ENCODE data around the gene FBH1.
"Not testable (repeated sequence)": the region's sequence is repeated elsewhere in the genome, so short reads cannot be mapped to it uniquely, and the experiment has no call there.

FBH1 gene

DNA sequence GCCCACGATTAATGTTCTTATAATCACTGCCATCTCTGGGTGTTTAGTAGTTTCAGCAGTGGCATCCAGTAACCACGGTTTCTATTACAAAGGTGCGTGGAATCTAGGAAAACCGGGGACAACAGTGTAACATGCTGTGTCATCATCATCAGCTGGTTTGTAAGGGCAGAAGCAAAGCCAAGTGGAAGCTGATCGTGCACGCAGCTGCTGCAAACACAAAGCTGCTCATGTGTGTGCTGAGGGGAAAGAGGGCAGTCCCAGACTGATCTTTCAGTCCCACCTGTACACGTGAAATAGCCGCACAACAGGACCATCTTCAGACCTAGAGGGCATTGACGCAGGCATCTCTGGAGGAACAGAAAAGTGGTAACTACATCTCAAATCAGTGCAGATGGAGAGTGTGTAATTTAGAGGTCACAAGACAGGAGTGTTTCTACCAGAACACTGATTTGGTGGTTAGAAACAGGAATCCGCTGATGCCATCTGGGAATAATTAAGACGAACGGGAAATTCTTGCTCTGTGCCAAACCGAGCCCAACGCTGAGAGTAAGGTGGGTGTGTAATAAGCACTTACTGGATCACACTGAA, 13.8 kb upstream of the FBH1 start:
- DNase-seq (ENCODE audit: low spot score) = no peak

DNA sequence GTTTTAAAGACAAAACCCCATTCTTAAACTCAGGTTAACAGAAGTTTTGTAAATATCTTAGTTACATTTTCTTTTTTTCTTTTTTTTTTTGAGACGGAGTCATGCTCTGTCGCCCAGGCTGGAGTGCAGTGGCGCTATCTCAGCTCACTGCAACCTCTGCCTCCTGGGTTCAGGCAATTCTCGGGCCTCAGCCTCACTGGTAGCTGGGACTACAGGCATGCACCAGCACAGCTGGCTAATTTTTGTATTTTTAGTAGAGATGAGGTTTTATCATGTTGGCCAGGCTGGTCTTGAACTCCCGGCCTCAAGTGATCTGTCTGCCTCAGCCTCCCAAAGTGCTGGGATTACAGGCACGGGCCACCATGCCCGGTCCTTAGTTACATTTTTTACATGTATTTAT, 13.0 kb upstream of the FBH1 start:
- DNase-seq (ENCODE audit: low spot score) = not testable (repeated sequence)

DNA sequence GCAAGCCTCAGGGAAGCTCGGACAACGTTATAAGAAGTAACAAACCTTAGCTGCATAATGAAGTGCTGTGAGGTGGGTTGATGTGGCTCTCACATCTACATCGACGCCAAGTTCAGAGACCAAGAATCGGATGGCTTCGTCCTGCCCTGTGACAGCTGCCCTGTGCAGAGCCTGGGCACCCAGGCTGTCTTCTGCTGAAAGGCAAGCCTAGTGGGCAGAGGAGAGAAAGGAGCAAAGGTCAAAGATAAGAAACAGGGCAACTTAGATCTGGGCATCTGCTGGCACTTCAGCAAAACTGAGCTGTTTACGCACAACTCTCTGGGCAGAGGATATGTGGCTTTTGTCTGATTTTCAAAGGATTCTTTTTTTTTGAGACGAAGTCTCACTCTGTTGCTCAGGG, 7.1 kb upstream of the FBH1 start:
- DNase-seq (ENCODE audit: low spot score) = no peak

DNA sequence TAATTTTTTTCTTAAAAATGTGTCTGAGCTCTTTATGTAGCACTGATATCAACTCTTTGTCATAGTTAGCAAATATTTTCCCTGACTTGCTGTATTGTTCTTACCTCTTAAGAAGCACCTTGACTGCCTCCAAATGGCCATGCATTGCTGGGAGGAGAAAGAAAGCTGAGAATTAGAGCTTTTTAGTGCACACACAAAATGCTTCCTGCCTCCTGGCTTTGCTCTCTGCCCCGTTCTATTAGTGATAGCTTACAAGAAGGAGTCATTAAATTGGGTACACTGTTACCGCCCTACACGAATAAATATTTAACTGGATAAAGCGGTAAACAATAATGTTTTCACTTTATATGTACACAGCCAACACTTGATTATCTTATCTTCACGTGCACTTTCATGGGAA, 4.4 kb upstream of the FBH1 start:
- no peak for DNase-seq (ENCODE audit: low spot score)

DNA sequence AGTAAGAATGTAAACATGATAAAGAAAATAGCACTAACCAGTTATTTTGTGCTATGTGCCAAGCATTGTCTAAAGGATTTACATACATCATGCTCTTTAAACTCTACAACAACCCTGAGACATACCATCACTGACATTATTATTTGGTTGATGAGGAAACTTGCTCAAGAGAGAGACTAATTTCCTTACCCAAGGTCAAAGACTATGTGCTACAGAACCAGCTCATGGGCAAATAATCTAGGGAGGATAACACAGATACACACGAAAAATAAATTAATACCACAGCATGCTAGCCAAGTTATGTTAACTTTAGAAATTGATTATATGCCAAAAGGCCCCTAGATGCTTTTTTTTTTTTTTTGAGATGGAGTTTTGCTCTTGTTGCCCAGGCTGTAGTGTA, 3.0 kb upstream of the FBH1 start:
- no peak for DNase-seq (ENCODE audit: low spot score)

DNA sequence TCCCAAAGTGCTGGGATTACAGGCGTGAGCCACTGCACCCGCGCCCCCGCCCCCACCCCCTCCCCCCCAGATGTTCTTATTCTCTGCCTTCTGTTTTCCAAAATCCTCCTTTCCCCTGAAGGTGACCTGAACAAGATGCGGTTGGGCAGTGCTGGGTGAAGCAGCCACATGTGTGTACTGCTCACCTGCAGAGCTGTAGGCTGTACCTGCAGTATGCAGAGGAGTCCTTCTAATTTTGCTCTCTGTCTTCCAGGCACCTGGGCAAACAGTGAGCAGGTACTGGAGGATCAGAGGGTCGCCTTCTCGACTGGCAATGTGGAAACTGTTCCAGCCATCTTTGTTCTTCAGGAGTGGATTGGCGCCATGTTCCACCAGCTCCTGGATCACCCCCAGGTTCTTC, 2.4 kb upstream of the FBH1 start:
- no peak for DNase-seq (ENCODE audit: low spot score)

DNA sequence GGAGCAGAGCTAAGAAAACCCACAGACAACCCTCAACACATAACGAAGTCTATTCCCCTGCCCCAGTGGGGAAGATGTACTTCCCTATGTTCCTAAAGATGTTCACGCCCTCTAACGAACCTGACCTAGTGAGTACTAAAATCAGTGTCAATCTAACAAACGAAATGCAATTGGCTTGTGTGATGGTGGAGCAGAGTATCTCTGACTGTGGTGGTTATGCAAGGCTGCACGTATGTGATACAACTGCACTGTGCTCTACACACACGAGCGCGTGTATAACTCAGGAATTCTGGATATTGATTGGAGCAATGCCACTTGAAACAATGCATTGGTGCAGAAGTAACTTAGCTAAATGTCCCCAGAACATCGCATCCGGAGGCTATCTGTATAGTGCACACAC, 1.7 kb upstream of the FBH1 start:
- no peak for DNase-seq (ENCODE audit: low spot score)

DNA sequence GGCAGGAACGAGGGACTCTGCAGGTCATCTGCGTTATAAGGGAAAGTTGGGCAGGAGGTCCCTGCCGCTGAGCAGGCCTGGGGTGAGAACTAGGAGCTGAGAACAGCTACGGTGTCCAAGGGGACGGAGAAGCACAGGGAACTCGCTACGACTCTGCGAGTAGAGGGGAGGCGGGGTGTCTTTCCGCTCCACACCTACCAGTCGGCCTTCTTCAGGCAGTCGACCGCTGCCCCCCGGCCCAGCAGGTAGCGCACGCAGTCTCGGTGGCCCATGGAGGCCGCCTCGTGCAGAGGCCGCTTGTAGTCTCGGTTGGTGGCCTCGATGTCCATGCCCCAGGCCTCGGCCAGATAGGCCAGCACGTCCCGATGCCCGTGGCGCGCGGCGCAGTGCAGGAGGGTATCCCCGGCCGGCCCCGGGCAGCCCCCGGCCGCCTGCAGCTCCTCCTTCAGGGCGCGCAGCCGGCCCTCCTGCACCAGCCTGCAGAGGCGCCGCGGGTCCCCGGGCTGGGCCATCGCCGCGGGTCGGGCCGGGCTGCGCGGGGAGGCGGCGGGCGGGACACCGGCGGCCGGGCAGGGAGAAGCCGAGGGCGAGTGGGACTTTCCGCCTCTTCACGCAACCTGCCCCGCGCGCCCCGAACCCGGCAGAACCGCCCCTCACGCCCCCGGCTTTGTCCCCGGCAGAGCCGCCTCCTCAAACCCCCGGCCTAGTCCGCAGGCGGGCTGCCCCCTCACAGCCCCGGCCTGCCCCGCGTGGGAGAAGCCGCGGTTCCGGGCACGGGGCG, 1.0 kb upstream of the FBH1 start:
- DNase-seq (ENCODE audit: low spot score) = peak; percentile 78

DNA sequence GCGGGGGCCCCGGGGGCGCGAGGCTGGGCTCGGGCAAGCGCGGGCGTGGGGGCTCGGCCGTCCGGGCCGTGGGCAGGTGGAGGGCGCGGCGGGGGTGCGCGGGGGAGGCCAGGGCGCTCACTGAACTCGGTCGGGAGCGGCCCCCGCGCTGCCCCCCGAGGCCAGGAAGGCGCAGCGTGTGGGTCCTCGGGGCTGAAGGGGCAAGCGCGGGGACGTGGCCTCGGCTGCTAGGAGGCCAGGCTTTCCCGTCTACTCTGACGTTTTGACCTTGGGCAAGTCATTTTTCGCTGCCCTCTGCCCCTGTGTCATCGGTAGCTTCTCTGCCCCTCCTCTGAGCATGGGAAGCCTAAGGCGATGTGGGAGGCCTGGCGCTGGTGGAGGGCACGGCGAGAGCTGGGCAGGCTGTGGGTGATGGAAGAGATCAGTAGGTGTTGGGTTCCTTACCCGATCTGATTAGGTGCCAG, 441 bp downstream of the FBH1 start:
- no peak for DNase-seq (ENCODE audit: low spot score)

DNA sequence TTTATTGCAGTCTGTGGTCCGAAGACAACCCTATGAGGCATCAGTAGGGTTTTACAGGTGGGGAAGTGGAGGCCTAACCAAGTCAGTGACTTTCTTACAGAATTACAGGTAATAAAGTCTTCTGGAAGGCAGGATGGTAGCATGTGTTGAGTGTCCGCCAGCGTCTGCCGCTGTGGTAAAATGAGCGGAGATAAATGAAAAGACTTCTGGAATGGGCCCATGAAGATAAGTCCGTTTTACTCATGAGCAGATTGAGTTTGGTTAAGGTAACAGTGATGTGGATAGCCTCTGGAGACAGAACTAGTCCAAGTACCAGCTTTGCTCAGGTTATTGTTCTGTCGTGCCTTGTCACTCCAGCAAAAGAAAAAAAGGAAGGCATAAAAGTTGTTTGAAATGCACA, 966 bp downstream of the FBH1 start:
- no peak for DNase-seq (ENCODE audit: low spot score)

DNA sequence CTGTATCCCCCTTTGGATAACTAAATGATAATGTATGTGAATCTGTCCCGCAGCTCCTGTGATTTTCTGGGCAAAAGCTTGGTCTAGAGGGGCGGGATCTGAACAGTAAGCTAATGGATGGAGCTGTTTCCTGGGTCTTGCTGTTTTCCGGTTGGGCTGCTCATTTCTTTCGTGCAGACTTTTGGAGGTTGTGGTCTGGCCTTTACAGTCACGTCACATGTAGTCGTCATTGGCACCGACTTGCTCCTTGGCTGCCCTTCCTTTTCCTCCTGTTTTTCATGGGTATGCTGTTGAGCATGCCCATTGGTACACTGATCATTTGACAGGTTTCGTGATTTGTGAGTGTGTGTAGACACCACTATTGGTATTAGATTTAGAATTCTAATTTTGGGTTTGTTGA, 2.0 kb downstream of the FBH1 start:
- DNase-seq (ENCODE audit: low spot score) = no peak

DNA sequence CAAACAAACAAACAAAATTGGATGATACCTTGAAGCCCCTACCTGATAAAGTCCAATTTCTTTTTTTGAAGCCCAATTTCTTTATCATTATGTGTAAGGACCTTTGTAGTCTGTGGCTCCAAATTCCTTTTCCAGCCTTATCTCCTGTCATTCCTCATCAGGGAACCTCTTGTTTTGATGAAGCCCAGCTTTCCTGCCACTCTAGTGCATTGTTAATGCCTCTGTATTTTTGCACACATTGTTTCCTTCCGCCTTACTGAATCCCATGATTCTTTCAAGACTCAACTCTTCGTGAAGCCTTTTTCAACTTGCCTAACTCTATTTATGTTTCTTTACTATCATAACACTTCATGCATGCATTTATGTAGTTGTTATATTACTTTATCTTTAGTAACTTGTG, 3.3 kb downstream of the FBH1 start:
- no peak for DNase-seq (ENCODE audit: low spot score)

DNA sequence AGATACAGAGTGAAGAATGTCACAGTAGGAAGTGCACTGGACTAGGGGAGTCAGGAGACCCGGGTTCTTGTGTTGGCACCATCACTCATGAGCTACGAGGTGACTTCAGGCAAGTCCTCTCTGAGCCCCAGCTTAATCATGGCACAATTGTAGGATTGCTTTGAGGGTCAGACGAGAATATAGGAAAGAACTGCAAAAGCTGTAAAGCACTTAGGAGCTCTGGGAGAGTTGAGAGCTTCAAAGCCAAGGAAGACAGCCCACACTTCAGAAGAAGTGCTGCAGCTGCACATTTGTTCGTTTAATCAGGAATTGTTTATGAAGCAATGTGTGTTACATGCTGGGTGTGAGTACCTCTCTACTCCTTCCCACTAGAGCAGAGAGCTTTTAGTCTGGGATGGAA, 4.4 kb downstream of the FBH1 start:
- no peak for DNase-seq (ENCODE audit: low spot score)

DNA sequence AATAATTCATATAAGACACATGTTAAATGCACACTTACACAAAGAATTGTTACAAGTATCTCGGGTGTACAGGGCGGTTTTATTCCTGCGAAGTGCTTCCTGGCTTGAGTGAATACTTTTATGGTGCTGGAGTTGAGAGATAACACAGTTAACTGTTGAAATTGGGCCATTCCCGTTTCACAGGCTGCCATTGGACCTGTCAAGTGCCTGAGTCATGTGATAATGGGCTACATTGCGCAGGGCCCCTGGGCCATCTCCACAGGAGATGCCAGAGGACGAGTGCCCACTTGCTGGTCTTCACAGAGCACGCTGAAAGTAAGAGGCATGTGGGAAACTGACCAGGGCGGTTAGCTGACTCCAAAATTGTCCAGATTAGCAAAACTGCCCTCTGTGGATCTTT, 4.8 kb downstream of the FBH1 start:
- no peak for DNase-seq (ENCODE audit: low spot score)

DNA sequence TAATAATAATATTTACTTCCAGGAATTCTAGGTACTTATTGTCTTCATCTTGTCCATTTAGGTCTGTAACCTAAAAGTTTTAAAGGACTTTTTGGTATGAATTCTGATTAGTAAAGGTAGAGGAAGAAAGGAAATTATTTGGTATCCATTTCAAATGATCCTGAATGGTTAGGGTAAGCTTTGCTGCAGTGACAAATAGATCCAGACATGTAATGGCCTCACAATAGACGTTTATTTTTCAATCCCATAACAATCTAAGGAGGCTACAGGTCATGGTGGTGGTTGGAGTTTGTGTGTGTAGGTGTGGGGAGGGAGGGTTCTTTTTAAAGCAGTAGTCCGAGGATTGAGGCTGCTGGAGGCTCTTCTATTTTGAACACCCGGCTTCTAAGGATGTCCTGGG, 5.3 kb downstream of the FBH1 start:
- DNase-seq (ENCODE audit: low spot score) = no peak

DNA sequence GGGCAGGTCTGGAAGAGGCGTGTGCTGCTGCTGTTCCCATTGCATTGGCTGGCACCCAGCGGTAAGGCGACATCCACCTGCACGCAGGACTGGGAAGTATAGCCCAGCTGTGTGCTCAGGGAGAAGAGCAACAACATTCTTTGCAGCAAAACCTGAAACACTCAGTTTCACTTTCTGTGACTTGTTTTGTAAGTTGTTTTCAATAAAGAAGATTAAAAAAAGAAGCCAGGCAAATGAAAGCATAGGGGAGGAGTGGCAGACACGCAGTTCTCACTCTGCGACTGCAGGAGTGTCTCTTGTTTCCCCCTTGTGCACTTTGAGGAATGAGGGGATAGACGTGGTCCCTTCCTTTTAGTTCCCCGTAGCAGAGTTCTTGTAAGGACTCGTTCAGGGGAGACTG, 5.8 kb downstream of the FBH1 start:
- no peak for DNase-seq (ENCODE audit: low spot score)

DNA sequence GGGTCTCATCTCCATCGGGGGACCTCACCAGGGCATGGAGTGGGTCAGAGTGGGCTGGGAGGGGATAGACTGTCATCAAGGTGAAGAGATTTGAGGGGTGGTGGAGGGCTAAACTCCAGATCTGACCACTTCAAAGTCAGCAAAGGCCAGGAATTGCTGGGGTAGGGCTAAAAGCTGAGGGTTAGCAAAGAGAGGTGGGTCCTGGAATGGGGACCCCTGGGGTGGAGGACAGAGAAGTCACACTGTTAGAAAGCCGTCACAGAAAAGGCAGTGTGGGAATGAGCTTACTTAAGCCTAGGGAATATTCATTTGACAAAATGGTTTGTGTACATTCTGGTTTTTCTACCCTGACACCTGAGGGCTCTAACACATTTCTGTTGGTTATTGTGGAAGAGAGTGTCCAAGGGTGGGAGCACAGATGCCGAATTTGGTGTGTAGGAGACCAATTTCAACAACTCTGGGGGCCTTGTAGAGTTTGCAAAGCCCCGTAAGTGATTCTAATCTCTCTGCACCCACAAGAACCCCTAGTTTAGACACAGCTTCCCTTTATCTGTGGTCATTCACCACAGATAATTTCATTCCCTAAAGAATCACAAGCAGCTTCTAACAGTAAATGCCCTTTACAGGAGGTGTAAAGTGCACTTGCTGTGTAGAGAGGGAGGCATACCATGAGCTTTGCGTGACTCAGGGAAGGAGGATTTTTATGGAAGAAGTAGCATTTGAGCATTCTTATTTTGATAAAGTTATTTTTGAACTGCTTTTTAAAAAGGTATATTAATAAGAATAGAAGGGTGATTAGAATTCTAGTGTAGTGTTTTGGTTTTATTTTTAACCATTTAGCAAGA, 6.4 kb downstream of the FBH1 start:
- no peak for DNase-seq (ENCODE audit: low spot score)

DNA sequence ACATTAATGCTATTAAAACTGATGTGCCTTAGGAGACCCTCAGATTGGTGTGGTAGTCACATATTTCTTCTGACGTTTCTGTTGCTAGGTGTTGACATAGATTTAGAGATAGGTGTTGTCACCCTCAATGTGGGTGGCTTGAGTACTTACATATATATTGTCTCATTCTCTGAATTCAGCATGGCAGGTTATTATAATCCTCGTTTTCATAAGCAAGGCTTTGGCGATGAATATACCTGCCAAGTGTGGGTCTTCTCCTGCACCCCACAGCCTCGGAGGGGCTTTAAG, 7.0 kb downstream of the FBH1 start:
- DNase-seq (ENCODE audit: low spot score) = no peak

DNA sequence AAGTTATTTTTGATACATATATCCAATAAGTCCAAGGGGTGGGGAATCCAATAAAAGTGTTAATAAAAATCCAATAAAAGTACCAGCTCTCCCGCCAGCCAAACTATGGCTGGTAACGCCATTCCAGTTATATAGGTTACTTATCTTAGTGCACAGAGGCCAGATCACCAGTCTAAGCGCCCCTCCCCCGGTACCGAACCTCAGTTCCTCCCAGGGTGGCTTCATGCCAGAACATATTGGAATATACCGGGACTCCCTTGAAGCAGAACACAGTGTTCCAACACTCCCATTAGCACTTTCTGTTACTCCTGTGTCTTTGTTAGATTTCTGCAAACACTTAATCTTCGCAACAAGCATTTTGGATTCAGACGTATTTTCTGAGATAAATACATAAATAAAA, 7.5 kb downstream of the FBH1 start:
- no peak for DNase-seq (ENCODE audit: low spot score)

DNA sequence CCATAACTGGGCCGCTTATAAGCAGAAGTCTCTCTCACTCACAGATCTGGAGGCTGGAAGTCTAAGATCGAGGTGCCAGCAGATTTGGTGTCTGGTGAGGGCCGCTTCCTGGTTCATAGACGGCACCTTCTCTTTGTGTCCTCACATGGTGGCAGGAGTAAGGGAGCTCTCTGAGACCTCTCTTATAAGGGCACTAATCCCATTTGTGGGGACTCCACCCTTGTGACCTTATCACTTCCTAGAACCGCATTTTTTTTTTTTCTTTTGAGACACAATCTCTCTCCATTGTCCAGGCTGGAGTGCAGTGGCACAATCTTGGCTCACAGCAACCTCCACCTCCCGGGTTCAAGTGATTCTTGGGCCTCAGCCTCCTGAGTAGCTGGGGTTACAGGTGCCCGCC, 8.1 kb downstream of the FBH1 start:
- DNase-seq (ENCODE audit: low spot score) = no peak

DNA sequence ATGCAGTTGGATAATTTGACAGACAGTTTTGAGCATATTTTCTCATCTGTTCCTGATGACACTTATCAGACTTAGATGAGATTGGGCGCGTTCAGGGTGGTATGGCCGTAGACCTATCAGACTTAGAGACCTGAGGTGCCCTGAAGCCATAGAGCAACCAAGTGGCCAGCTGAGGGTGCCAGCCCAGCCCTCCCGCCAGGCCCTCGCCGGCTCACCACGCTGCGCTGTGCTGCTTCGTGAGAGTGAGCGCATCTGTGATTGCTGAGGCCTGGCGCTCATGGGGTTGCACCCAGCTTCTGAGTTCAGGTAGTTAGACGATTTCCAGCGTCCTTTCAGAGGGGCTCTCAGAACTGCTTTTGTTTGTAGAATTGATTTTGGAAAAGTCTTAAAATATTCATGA, 10.2 kb downstream of the FBH1 start:
- DNase-seq (ENCODE audit: low spot score) = no peak

DNA sequence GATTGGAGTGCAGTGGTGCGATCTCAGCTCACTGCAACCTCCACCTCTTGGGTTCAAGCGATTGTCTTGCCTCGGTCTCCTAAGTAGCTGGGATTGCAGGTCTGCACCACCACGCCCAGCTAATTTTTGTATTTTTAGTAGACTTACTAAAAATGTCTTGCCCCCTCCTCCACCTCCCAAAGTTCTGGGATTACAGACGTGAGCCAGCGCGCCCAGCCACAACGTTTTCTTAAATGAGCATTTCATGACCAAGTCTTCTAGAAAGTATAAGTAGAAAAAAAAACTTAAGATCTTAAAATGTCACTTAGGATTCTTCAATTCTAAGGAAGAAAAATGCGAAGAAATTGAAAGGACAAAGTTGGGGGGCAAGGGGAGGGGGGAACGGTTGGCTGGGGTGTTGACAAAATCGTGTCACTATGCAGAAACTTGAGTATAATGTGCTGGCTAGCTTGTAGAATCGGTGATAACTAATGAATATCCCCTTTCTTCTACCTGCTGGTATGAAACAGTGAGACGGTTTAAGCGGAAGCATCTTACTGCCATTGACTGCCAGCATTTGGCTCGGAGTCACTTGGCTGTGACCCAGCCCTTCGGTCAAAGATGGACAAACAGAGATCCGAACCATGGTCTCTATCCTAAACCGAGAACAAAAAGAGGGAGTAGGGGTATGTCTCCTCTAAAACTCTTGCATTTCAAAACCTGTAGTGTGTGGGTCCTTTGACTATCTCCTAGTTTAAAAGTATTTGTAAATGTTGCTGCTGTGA, 12.7 kb downstream of the FBH1 start:
- DNase-seq (ENCODE audit: low spot score) = no peak

DNA sequence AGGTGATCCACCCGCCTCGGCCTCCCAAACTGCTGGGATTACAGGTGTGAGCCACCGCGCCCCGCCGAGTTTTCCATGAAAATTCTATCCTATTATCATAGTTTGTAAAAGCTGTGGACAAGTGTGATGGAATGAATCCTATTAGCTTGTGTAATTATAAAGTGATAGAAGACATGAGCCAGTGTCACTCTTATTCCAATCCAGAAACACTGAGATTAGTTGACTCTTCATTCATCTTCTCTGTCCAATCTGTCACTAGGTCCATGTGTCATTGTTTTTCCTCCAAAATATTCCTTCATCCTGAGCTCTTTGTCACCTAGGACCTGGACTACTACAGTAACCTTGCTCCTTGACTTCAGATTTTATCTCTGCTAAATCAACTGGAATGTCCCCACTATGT, 13.5 kb downstream of the FBH1 start:
- no peak for DNase-seq (ENCODE audit: low spot score)
